ENCODE measurements around the gene NPR2. TPM values are rescaled to one million over a fixed set of nuclear protein-coding genes. Genes with fewer than 3 reads are reported as not detected.

The NPR2 gene
- total RNA-seq, 1 experiment from 2014 or later = 12.5 TPM

- Mint-ChIP-seq H3K36me3 (ENCODE audit: insufficient read depth in 1 of 3, low read depth in 3 of 3) (peaks cover 1 to 11% (median 4%) of the 10 kb centered on the region in 3 experiments; a peak in 5 of 7 replicates), H3K9me3 (no peaks in the 10 kb centered on the region), H3K27ac (no peak overlapping the region; a peak in 1 of 7 replicates), H3K4me3 (no peak overlapping the region), H3K27me3 (ENCODE audit: low read depth) (peaks cover 32% of the 10 kb centered on the region), H3K4me1 (peaks cover 31 to 39% of the 10 kb centered on the region in 2 experiments)
- Histone ChIP-seq H2AK5ac (ENCODE audit: insufficient read length, low read length) (no peak overlapping the region), H4K91ac (ENCODE audit: insufficient read length, low read depth, low read length) (no peak overlapping the region), H2BK120ac (ENCODE audit: low read depth, low read length, poor library complexity, severe bottlenecking) (no peak overlapping the region), H3K18ac (ENCODE audit: insufficient read length, low read depth, low read length) (no peak overlapping the region), H4K5ac (ENCODE audit: insufficient read length, low read depth, low read length) (no peak overlapping the region), H3T11ph (ENCODE audit: low read length) (no peak overlapping the region), H2BK20ac (ENCODE audit: low read depth, low read length, poor library complexity, severe bottlenecking) (no peak overlapping the region), H3K4me2 (ENCODE audit: insufficient read depth, insufficient read length, low read length) (no peak overlapping the region), H3K9ac (ENCODE audit: extremely low read depth, insufficient read length, low read length) (no peak overlapping the region), H3K23ac (ENCODE audit: insufficient read length, low read depth, low read length) (no peak overlapping the region), H4K20me1 (ENCODE audit: control insufficient read depth, insufficient read depth, insufficient read length) (no peaks in the 10 kb centered on the region), H3K79me1 (ENCODE audit: insufficient read depth, low read depth, low read length, poor library complexity, severe bottlenecking) (no peaks in the 10 kb centered on the region), H3K27ac (ENCODE audit: insufficient read length, low read depth, low read length) (no peak overlapping the region), H4K8ac (replicated peaks; ENCODE audit: insufficient read length, low read depth, low read length) (no peak overlapping the region), H3K4me1 (ENCODE audit: insufficient read depth, low read length) (peaks cover 14% of the 10 kb centered on the region; the same call in 1 of the 2 replicates), H2AFZ (ENCODE audit: low read length) (no peak overlapping the region), H2BK15ac (ENCODE audit: low read depth, low read length) (no peak overlapping the region), H3K23me2 (ENCODE audit: insufficient read length, low read depth, low read length, poor library complexity, severe bottlenecking) (peaks cover 7% of the 10 kb centered on the region), H3K4ac (ENCODE audit: low read depth, low read length) (no peak overlapping the region), H3K27me3 (ENCODE audit: insufficient read depth, low read length) (no peaks in the 10 kb centered on the region; the same call in 1 of the 2 replicates), H3K56ac (ENCODE audit: insufficient read length, low read depth, low read length) (no peak overlapping the region), H2BK12ac (ENCODE audit: insufficient read length, low read depth, low read length) (no peak overlapping the region), H3K9me3 (ENCODE audit: control insufficient read depth, low read depth, low read length) (no peaks in the 10 kb centered on the region), H2BK5ac (ENCODE audit: insufficient read length, low read length) (no peak overlapping the region), H3K14ac (ENCODE audit: insufficient read depth, low read length) (no peak overlapping the region), H3K79me2 (ENCODE audit: insufficient read depth, low read length) (no peaks in the 10 kb centered on the region)
- no CpG with 5 or more reads among the region's 3 CpGs for WGBS (ENCODE audit: extremely low coverage, insufficient read length, low lambda C conversion rate)
- no peak for DNase-seq
- TF ChIP-seq CTCF (conservative IDR thresholded peaks at IDR 0.05) = no peak
Measured at GRCh38 chr9:35842795-35843194, 51.4 kb downstream of the NPR2 start.
